HG03439 (cell line): ENCODE results near the gene MED12.
A peak's percentile ranks its signal among the peaks of the same experiment; 100 is the strongest.

Experiments used
- ATAC-seq: cut with Tn5 transposase; IDR thresholded peaks from one replicate; pipeline ENCODE4 v1.9.1; 2021; ENCODE audit warnings: mild to moderate bottlenecking, moderate library complexity; ENCODE audit not compliant: unreplicated experiment

The MED12 gene

DNA sequence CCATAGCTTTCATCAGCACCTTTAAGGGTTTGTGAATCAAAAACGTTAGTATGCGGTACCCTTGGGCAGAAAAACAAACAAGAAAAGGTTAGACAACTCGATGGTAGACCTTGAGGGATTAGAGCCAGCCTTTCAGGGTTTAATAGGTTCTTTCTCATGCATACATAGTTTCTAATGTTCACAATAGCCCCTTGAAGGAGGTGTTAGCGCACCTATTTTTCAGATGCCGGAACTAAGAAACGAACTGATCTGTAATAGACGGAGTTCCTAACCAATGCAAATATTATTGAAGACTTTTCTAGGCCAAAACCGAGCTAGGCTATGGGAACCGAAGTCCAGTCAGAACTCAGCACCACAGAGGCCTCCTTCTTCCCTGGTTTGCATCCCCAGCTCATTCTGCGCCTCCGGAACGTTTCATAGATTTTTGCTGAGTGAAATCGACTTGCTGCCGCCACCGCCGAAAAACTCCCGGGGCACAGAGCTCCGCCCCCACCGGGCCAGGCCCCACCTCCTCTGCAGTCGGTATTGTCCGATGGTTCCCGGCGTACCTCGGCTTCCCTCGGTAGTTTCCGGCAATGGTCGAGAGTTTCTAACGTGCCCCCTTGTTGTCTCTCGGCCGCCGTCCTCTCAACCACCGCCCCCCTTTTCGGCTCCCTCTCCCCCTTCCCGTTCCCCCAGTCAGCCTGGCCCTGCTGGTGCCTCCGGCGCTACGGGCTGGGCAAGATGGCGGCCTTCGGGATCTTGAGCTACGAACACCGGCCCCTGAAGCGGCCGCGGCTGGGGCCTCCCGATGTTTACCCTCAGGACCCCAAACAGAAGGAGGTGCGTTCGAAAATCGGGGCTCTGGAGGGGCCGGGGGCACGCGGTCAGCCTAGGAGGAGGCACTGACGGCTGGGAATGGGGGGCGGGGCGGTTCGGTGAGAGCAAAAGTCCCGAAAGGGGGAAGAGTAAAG lies at the start of gene MED12:
Gene MED12, plus strand, starts transcription at position 565 of the 953 bp plus-strand sequence. Its CDS starts 159 bp downstream, at position 724.
- ATAC-seq = peak; percentile 93

GRCh38 chrX:71070531-71070930 lies 47.9 kb upstream of the MED12 start:
- no peak for ATAC-seq

- ATAC-seq = no peak
Observed at GRCh38 chrX:71081330-71082123, 36.9 kb upstream of the MED12 start.

DNA sequence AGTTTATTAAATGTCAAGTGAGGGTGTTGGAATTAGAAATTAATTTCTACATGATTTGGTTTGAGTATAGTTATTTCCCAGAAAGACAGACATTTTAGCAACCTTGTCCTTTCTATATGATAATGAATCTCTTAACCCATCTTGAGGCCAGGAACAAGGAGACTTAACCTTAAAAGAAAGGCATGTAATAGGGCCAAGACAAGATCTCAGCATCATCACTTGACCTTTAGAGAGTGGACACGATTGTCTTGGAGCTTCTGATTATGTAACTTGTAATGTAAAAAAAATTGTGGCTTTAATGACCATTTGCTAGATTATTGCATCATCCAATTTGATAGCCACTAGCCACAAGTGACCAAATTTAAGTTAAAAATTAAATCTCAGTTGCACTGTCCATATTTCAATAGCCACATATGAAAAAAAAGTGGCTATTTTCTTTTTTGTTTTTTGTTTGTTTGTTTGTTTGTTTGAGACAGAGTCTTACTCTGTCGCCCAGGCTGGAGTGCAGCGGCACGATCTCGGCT lies 36.2 kb upstream of the MED12 start:
- ATAC-seq = no peak

DNA sequence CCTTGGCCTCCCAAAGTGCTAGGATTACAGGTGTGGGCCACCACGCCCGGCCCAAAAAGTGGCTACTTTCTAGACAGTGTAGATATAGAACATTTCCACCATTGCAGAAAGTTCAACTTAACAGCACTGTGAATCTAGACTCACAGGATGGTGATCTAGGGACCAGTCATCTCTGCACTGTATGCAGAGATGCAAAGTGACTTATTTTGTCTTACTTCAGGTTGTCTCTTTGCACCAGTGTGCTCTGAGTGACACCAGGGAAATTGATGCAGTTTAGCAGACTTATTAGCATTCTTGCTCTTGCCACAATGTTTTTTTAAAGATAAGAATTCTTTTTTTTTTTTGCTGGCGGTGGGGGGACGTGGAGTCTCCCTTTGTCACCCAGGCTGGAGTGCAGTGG lies 35.6 kb upstream of the MED12 start:
- ATAC-seq = no peak

- ATAC-seq = no peak
Observed at GRCh38 chrX:71085900-71086299, 32.5 kb upstream of the MED12 start.

GRCh38 chrX:71091263-71091662 lies 27.1 kb upstream of the MED12 start:
- ATAC-seq = no peak

DNA sequence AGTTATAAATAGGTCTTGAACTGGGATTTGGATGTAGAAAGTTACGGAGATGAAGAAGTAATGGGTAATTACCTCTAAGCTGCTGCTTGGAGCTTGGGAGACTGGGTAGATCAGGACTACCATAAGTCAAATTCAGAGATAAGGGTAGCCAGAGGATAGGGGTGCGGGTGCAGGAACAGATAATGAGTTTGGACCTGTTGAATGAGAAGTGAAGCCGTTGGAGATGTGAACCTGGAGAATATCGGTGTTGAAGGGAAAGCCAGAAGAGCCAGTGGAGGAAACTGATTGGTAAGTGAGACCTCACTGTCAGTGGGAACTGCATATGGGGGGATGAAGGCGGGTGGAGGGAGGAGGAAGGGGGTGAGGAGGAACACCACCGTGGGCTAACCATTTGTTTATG lies 23.4 kb upstream of the MED12 start:
- ATAC-seq = no peak

- ATAC-seq = peak; percentile 67
Observed at GRCh38 chrX:71095555-71095980, 22.8 kb upstream of the MED12 start, which contains the start of gene FOXO4. Gene FOXO4 (plus strand): TSS chrX:71095851. CDS start chrX:71096529, 678 bp downstream.

DNA sequence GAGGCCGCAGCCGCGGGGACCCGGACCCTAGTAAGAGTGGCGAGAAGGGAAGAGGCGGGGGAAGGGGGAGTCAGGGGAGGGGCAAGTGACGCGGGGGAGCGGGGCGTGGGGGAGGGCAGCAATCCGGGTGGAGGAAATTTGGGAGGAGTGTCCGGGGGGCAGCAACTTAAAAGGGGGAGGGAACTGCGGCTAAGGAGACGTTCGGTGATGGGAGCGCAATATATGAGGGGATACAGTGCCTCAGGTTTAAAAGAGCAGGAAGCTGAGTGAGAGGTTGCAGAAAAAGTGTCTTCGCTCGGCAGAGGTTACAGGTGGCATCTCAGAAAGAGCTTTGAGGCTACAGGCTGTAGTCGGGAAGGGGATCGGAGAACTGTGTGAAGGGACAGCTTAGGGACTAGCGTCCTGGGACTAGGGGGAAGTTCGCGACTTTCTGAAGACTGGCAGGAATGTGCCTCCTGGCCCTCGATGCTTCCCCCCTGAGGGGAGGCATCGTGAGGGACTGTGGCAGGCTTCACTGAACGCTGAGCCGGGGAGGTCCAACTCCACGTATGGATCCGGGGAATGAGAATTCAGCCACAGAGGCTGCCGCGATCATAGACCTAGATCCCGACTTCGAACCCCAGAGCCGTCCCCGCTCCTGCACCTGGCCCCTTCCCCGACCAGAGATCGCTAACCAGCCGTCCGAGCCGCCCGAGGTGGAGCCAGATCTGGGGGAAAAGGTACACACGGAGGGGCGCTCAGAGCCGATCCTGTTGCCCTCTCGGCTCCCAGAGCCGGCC lies 22.2 kb upstream of the MED12 start:
- no peak for ATAC-seq

DNA sequence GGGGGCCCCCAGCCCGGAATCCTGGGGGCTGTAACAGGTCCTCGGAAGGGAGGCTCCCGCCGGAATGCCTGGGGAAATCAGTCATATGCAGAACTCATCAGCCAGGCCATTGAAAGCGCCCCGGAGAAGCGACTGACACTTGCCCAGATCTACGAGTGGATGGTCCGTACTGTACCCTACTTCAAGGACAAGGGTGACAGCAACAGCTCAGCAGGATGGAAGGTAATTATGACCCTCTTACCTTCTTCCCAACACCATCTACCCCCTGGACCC lies 21.7 kb upstream of the MED12 start:
- no peak for ATAC-seq

DNA sequence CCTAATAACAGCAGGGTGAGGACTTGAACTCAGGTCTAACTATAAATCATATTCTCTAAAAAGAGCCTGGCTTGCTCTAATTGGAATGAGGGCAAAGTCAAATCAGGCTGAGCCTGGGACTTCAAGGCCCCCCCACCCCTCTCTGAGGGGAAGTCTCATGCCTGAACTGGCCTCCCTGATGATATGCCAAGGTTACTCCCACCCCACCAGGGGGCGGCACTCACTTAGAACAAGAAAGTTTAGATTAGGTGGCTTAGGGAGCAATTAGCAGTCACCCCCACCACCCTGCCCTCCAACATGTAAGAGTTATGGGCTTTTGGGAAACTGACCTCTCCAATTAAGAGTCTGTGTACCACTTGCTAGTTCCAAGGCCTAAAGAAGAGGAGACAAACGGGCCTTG lies 20.1 kb upstream of the MED12 start:
- ATAC-seq = no peak

DNA sequence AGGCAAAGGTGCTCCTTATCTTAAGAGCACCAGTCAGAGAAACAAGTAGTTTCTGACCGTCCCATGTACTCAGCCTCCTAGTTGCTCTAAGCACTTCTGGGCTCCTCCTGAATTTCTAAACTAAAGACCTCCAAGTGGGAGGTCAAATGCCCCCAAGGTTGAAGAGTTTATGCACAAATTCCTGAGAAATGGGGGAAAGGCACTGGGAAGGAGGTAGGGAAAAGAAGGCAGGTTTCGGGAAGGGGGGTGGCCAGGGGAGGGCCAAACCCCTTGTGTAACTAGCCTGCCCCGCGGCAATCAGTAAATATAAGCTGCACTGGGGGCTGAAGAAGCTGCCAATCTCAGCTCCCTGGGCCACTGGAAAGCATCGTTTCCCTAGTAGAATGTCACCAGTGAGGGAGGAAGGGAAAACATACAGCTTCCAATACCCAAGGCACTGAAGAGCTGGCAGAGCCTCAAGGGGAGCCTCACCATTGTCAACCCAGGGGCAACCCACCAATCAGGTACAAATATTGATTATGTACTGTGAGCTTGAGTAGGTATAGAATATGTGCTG lies 19.4 kb upstream of the MED12 start:
- ATAC-seq = no peak

- no peak for ATAC-seq
Observed at GRCh38 chrX:71099736-71100135, 18.7 kb upstream of the MED12 start.

DNA sequence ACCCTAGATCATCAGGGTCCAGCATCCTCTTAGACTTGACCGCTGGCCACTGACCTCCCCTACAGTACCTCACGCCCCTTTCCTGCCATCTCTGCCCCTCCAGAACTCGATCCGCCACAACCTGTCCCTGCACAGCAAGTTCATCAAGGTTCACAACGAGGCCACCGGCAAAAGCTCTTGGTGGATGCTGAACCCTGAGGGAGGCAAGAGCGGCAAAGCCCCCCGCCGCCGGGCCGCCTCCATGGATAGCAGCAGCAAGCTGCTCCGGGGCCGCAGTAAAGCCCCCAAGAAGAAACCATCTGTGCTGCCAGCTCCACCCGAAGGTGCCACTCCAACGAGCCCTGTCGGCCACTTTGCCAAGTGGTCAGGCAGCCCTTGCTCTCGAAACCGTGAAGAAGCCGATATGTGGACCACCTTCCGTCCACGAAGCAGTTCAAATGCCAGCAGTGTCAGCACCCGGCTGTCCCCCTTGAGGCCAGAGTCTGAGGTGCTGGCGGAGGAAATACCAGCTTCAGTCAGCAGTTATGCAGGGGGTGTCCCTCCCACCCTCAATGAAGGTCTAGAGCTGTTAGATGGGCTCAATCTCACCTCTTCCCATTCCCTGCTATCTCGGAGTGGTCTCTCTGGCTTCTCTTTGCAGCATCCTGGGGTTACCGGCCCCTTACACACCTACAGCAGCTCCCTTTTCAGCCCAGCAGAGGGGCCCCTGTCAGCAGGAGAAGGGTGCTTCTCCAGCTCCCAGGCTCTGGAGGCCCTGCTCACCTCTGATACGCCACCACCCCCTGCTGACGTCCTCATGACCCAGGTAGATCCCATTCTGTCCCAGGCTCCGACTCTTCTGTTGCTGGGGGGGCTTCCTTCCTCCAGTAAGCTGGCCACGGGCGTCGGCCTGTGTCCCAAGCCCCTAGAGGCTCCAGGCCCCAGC lies 17.6 kb upstream of the MED12 start:
- ATAC-seq = no peak

DNA sequence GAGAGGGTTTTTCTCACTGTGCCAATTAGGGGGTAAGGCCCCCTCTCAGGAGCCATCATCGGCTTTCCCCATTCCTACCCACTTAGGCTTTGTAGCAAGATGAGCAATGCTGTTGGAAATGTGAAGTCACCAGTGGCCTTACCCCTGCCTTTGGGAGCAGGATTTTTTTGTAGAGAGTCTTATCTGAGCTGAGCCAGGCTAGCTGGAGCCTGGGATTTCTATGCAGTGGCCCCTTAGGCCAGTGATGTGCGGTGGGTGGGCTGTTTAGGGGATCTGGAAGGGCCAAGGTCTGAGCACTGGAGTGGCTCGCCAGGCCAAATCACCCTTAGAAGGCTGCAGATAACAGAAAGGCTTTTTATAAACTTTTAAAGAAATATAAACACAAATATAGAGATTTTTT lies 16.1 kb upstream of the MED12 start:
- ATAC-seq = no peak

DNA sequence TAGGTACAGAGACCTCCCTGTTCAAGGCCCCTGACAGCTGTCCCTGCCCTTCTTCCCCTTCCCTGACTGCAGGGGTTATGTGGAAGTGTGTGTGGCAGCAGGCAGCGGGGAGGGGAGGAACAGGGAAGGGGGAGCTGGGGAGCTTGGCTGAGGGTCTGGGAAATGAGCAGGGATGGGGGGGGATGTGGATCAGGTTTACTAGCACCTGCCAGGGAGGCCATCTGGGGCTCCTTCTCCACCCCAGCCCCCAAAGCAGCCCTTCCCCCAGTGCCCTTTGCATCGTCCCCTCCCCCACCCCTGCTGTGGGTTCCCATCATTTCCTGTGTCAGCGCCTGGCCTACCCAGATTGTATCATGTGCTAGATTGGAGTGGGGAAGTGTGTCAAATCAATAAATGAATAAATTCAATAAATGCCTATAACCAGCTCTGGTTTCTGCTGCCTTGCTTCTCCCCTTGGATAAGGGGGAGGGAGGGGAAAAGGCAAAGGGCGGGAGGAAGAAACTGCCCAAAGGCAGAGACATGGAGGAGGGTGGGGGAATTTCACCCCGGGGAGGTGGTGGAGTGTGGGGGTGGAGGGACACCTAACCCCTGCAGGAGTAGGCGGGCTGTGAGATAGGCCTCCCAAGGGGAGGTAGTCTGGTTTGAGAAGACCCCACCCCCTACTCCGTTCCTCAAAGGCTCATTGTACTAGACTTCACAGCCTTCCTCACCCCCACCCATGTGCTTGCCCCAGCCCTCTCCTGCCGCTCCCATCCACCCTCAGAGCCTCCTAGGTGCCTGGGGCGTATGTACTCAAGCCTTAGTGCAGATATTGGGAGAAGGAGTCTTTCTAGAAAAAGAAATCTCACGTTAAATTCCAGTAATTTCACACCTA lies 15.0 kb upstream of the MED12 start:
- ATAC-seq = no peak

DNA sequence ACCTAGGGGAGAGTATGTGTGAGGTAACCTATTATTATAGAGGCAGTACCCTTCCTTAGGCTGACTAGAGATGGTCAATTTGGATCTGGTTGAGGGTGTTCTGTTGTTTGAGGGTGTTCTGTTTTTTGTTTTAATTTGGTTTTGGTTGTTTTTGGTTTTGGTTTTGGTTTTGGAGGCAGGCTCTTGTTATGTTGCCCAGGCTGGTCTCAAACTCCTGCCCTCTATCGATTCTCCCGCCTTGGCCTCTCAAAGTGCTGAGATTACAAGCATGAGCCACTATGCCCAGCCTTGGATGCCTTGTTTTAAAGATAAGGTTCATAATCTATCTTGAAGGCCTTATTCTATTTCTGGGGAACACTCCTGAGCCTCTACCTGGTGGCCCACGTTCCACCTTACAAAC lies 12.8 kb upstream of the MED12 start:
- no peak for ATAC-seq

GRCh38 chrX:71106427-71106826 lies 12.0 kb upstream of the MED12 start, which contains the start of gene CXorf65:
Gene CXorf65 (minus strand): TSS chrX:71106740. CDS start chrX:71106556, 184 bp downstream.
- no peak for ATAC-seq
